Spleen (tissue), 7 donors: ENCODE results near the gene OR52I1.

Experiments used
- POLR2A ChIP-seq, 3 donors: fragments of 450-650 bp; IDR thresholded peaks; one replicate each; pipeline ENCODE4 v1.5.1; 2017; ENCODE audit warnings: antibody characterized with exemption in 3 of 3, mild to moderate bottlenecking in 1 of 3
- POLR2AphosphoS5 ChIP-seq, 3 donors: sonication (generic); formaldehyde crosslinking; IDR thresholded peaks; one replicate each; pipeline ENCODE4 v1.5.1; 2017; ENCODE audit warnings: antibody characterized with exemption in 3 of 3
- TF ChIP-seq, protein P1 (sequence below), 11 experiments: fragments of 200-600 bp in 7 of 11; fragments of 450-650 bp in 4 of 11; sonication (generic) in 4 of 11; IDR thresholded peaks in 8 of 11; conservative IDR thresholded peaks in 3 of 11; 1 replicate in 7 of 11; 2 replicates in 4 of 11; pipeline versions ENCODE4 v1.4.0 to v1.8.0; 2016 to 2021; ENCODE audit warnings: antibody characterized with exemption in 11 of 11, inconsistent platforms in 4 of 11, mild to moderate bottlenecking in 1 of 11
- donor health status: DM: no; HTN: no; CAD: no; lungs with moderate emphysema.
- donor health status: DM: no; HTN: no; CAD: no.
- donor health status: DM: no; HTN: no; CAD: no.

DNA sequence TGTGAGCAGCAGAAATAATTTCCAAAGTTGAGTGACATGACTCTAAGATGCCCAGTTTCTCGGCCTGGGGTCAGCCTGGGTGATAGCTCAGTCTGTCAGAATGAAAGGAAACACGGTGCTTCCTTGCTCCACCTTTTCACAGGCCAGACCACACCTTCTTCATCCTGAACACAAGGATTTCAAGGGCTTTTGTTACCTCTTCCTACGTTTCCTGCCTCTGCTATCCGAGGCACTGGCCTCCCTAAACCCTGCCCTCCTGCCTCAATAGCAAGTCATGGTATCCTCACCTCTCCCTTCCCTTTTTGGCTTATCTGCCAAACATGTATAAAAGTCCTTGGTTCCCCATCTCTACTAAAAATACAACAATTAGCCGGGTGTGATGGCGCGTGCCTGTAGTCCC, 48.2 kb downstream of the OR52I1 start:
- TF ChIP-seq POLR2A (IDR thresholded peaks at IDR 0.05), result no peak
- peak in 1 of 3 donors; percentile 23 for TF ChIP-seq POLR2AphosphoS5 (IDR thresholded peaks at IDR 0.05)
- TF ChIP-seq, protein P1, sequence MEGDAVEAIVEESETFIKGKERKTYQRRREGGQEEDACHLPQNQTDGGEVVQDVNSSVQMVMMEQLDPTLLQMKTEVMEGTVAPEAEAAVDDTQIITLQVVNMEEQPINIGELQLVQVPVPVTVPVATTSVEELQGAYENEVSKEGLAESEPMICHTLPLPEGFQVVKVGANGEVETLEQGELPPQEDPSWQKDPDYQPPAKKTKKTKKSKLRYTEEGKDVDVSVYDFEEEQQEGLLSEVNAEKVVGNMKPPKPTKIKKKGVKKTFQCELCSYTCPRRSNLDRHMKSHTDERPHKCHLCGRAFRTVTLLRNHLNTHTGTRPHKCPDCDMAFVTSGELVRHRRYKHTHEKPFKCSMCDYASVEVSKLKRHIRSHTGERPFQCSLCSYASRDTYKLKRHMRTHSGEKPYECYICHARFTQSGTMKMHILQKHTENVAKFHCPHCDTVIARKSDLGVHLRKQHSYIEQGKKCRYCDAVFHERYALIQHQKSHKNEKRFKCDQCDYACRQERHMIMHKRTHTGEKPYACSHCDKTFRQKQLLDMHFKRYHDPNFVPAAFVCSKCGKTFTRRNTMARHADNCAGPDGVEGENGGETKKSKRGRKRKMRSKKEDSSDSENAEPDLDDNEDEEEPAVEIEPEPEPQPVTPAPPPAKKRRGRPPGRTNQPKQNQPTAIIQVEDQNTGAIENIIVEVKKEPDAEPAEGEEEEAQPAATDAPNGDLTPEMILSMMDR (IDR thresholded peaks at IDR 0.05 in 8 of 11, conservative IDR thresholded peaks at IDR 0.05 in 3 of 11), result no peak
